Psoas muscle (tissue), 8 donors: ENCODE results near the gene MTMR3. TPM values are rescaled to one million over a fixed set of nuclear protein-coding genes. Genes with fewer than 3 reads are reported as not detected.
A peak's percentile ranks its signal among the peaks of the same experiment; 100 is the strongest.

Experiments used
- ATAC-seq, 4 donors: fragments of 200-7000 bp; cut with Tn5 transposase; one replicate each; pipeline ENCODE4 v1.9.1; 2020; ENCODE audit warnings: moderate library complexity in 3 of 4, mild to moderate bottlenecking in 2 of 4
- DNase-seq, 2 donors: peaks; one replicate each; pipeline ENCODE4 v3.0.0-alpha.2; 2020
- H3K27ac ChIP-seq: fragments of 200-600 bp; one replicate; pipeline ENCODE4 v1.8.0; 2022
- H3K27me3 ChIP-seq, 3 donors: fragments of 200-600 bp in 1 of 3; one replicate each; pipeline versions ENCODE4 v1.6.1 to v1.8.0; 2013 to 2022; ENCODE audit warnings: low read length in 2 of 3, mild to moderate bottlenecking in 2 of 3, moderate library complexity in 1 of 3; ENCODE audit not compliant: insufficient read depth in 3 of 3
- H3K36me3 ChIP-seq, 2 donors: fragments of 200-600 bp in 1 of 2; one replicate each; pipeline versions ENCODE4 v1.6.1 to v1.8.0; 2013 to 2022; ENCODE audit warnings: low read depth in 1 of 2, mild to moderate bottlenecking in 1 of 2, moderate library complexity in 1 of 2; ENCODE audit not compliant: insufficient read depth in 1 of 2
- H3K4me1 ChIP-seq: fragments of 200-600 bp; one replicate; pipeline ENCODE4 v1.8.0; 2022
- H3K4me3 ChIP-seq: fragments of 200-600 bp; one replicate; pipeline ENCODE4 v1.8.0; 2022; ENCODE audit warnings: mild to moderate bottlenecking
- H3K9me3 ChIP-seq: fragments of 200-600 bp; one replicate; pipeline ENCODE4 v1.8.0; 2022
- CTCF ChIP-seq: fragments of 200-600 bp; IDR thresholded peaks from one replicate; pipeline ENCODE4 v1.8.0; 2022; ENCODE audit warnings: antibody characterized with exemption
- WGBS, 3 donors: extraction: QIAGEN DNeasy Blood & Tissue Kit; methylation state at CpG; one replicate each; pipeline versions ENCODE4 v1.1.6 to v1.1.7; 2013; 5-methylcytosine and 5-hydroxymethylcytosine counted together
- intact Hi-C, 2 donors: fragments of 100-400 bp; cut with DNase I; formaldehyde crosslinking; loops; one replicate each; pipeline versions ENCODE4 v1.11.0 to v1.14.2; 2022
- polyA plus RNA-seq, 3 donors: library from polyadenylated mRNA; stranded (reverse); fragments of 200-250 nt; gene quantifications; one replicate each; pipeline ENCODE4 v1.2.3, GENCODE V29; 2013
- total RNA-seq, 4 donors: library from RNA; stranded (reverse); fragmentation: NEBNext Ultra II Directional in 2 of 4; extraction: Animal tissue kit (Norgen Biotek cat#: 25700) in 2 of 4; gene quantifications; one replicate each; pipeline versions ENCODE4 v1.2.1 to v1.2.4, GENCODE V29; 2021 to 2023
- donor health status: healthy with polysubstance abuse.
- donor health status: DM: no; HTN: no; CAD: no; lungs with moderate emphysema.
- donor health status: Bipolar disorder and iron deficiency.
- donor health status: healthy.
- donor health status: DM: yes; HTN: yes; CAD: no.
- donor health status: DM: no; HTN: no; CAD: no.
- donor health status: DM: no; HTN: no; CAD: no.
- donor health status: DM: yes; HTN: yes; CAD: no.

The MTMR3 gene
- total and polyA plus RNA-seq, 7 donors, result 7.8 to 37.9 (median 31.8) TPM

GRCh38 chr22:30005213-30005857, 122.4 kb downstream of the MTMR3 start:
- Histone ChIP-seq H3K9me3 (no peaks in the 10 kb centered on the region), H3K27me3 (no peaks in the 10 kb centered on the region), H3K4me1 (peaks cover 13% of the 10 kb centered on the region), H3K4me3 (no peak overlapping the region), H3K27ac (no peak overlapping the region), H3K36me3 (peaks cover 7 to 81% of the 10 kb centered on the region in 2 donors)
- ATAC-seq (peak; percentile 87 to 90 (median 87)), DNase-seq (peak; percentile 73 to 82)
- TF ChIP-seq CTCF, result peak; percentile 96
- intact Hi-C loops, result loop anchor here (2.0 to 10.0 kb wide), 4 partner anchors 148 to 315 kb away; partner anchors contain the start of gene ASCC2 (in 1 of the 2)
- WGBS, 3 donors, result 46 to 63% (median 48%) methylated on average over 3 of the region's 3 CpGs

- Histone ChIP-seq H3K27ac (no peak overlapping the region), H3K27me3 (no peaks in the 10 kb centered on the region), H3K4me1 (peaks cover 13% of the 10 kb centered on the region), H3K36me3 (peaks cover 7 to 81% of the 10 kb centered on the region in 2 donors), H3K4me3 (no peak overlapping the region), H3K9me3 (no peaks in the 10 kb centered on the region)
- TF ChIP-seq CTCF, result no peak
- ATAC-seq (no peak), DNase-seq (no peak)
- intact Hi-C loops, result loop anchor here (5.0 to 10.0 kb wide), 3 partner anchors 150 to 233 kb away; partner anchors contain the start of gene ASCC2 (in 1 of the 2)
Measured at GRCh38 chr22:30007361-30007760, 124.4 kb downstream of the MTMR3 start.

- no peaks in the 10 kb centered on the region for H3K9me3 ChIP-seq
- H3K27me3 ChIP-seq, result no peaks in the 10 kb centered on the region
- peaks cover 13% of the 10 kb centered on the region for H3K4me1 ChIP-seq
- H3K4me3 ChIP-seq, result no peak overlapping the region
- no peak for TF ChIP-seq CTCF
- DNase-seq (no peak), ATAC-seq (no peak)
- intact Hi-C loops, result loop anchor here (5.0 to 10.0 kb wide), 3 partner anchors 151 to 234 kb away; partner anchors contain the start of gene ASCC2 (in 1 of the 2)
- peaks cover 7 to 81% of the 10 kb centered on the region in 2 donors for H3K36me3 ChIP-seq
- H3K27ac ChIP-seq, result no peak overlapping the region
- WGBS, 3 donors, result 93 to 95% (median 94%) methylated on average over 2 of the region's 2 CpGs
Measured at GRCh38 chr22:30008401-30008800, 125.4 kb downstream of the MTMR3 start.

- DNase-seq (no peak), ATAC-seq (no peak)
- Histone ChIP-seq H3K27ac (no peak overlapping the region), H3K4me3 (no peak overlapping the region), H3K36me3 (peaks cover 7 to 84% of the 10 kb centered on the region in 2 donors), H3K27me3 (no peaks in the 10 kb centered on the region), H3K9me3 (no peaks in the 10 kb centered on the region), H3K4me1 (peaks cover 8% of the 10 kb centered on the region)
- intact Hi-C loops, result loop anchor here (5.0 to 10.0 kb wide), 3 partner anchors 152 to 235 kb away; partner anchors contain the start of gene ASCC2 (in 1 of the 2)
- TF ChIP-seq CTCF, result no peak
Measured at GRCh38 chr22:30009478-30009877, 126.5 kb downstream of the MTMR3 start.
